K562 (cell line): ENCODE results near the gene KIF26A. TPM values are rescaled to one million over a fixed set of nuclear protein-coding genes. Genes with fewer than 3 reads are reported as not detected.

Experiments
- FOXA3 ChIP-seq, 2 experiments: fragments of 450-650 bp in 1 of 2; sonication (generic) in 1 of 2; formaldehyde crosslinking; IDR thresholded peaks in 1 of 2; conservative IDR thresholded peaks in 1 of 2; 2 replicates each; pipeline versions ENCODE4 v1.4.0 to v1.8.0; 2020 to 2022; ENCODE audit warnings: mild to moderate bottlenecking in 2 of 2, missing genetic modification reagents in 1 of 2
- HDAC3 ChIP-seq: fragments of 450-650 bp; IDR thresholded peaks from 2 replicates; pipeline ENCODE4 v1.6.1; 2018; ENCODE audit warnings: borderline replicate concordance, mild to moderate bottlenecking, moderate library complexity; ENCODE audit not compliant: partially characterized antibody
- HMGXB4 ChIP-seq: sonication (generic); formaldehyde crosslinking; IDR thresholded peaks from 2 replicates; pipeline ENCODE4 v1.8.1; 2023; ENCODE audit warnings: mild to moderate bottlenecking, missing genetic modification reagents
- TEAD4 ChIP-seq, 2 experiments: sonication (generic) in 1 of 2; formaldehyde crosslinking in 1 of 2; IDR thresholded peaks; 2 replicates each; pipeline versions ENCODE4 v1.6.1 to v1.8.0; 2012 to 2022; ENCODE audit warnings: borderline replicate concordance in 1 of 2, inconsistent platforms in 1 of 2, low read length in 1 of 2, mild to moderate bottlenecking in 1 of 2, missing genetic modification reagents in 1 of 2
- UBTF ChIP-seq, 2 experiments: IDR thresholded peaks; 2 replicates each; pipeline ENCODE4 v1.6.1; 2012; ENCODE audit warnings: improper control_type of control experiment in 2 of 2, low read depth in 2 of 2, low read length in 2 of 2, borderline replicate concordance in 1 of 2
- polyA plus RNA-seq, 8 experiments: library from polyadenylated mRNA; depleted of rRNA in 4 of 8; stranded (reverse) in 5 of 8; unstranded in 3 of 8; fragments of >200 nt; fragmentation: Nextera tagmentation in 2 of 8; fragmentation: Illumina TruSeq in 1 of 8; extraction: Ambion mirVana in 2 of 8; extraction: Trizol in 1 of 8; gene quantifications; 2 replicates each; pipeline versions ENCODE4 v1.2.1 to v1.2.3, GENCODE V29; 2011 to 2014; ENCODE audit warnings: inconsistent platforms in 1 of 8, missing spikeins in 1 of 8
- total RNA-seq, 7 experiments: library from RNA; depleted of rRNA in 6 of 7; stranded (reverse); fragments of >200 nt in 6 of 7; fragmentation: Illumina TruSeq in 2 of 7; extraction: Trizol in 2 of 7; gene quantifications; 2 replicates each; pipeline versions ENCODE4 v1.2.1 to v1.2.3, GENCODE V29; 2011 to 2021; ENCODE audit warnings: low replicate concordance in 1 of 7

Gene KIF26A
- total and polyA plus RNA-seq, 9 of the 15 experiments (the other 6 are each of a cell fraction or from before 2014, with no cell fraction given): 0.04 TPM; not detected in 8

- TF ChIP-seq TEAD4 (IDR thresholded peaks at IDR 0.05; ENCODE audit: low read length) (no peak), TEAD4 (CRISPR knock-in tag; IDR thresholded peaks at IDR 0.05; ENCODE audit: borderline replicate concordance) (no peak), UBTF (IDR thresholded peaks at IDR 0.05; ENCODE audit: borderline replicate concordance in 1 of 2, low read depth in 2 of 2, low read length in 2 of 2) (no peak), FOXA3 (CRISPR knock-in tag; conservative IDR thresholded peaks at IDR 0.05 in 1 of 2, IDR thresholded peaks at IDR 0.05 in 1 of 2) (no peak), HDAC3 (no peak), HMGXB4 (CRISPR knock-in tag) (no peak)
- TF ChIP-seq, all 486 proteins: peak for 0
Observed at GRCh38 chr14:104216457-104216856, 78.1 kb downstream of the KIF26A start (continued).
